Gastroesophageal sphincter (tissue), 3 donors: ENCODE data around the gene LMNTD1.

Experiments
- CTCF ChIP-seq, 4 experiments: fragments of 200-600 bp in 2 of 4; fragments of 450-650 bp in 2 of 4; sonication (generic) in 1 of 4; IDR thresholded peaks; one replicate each; pipeline ENCODE4 v1.5.1; 2017 to 2019; ENCODE audit warnings: antibody characterized with exemption in 4 of 4, mild to moderate bottlenecking in 2 of 4, moderate library complexity in 2 of 4
- EP300 ChIP-seq: sonication (generic); formaldehyde crosslinking; IDR thresholded peaks from one replicate; pipeline ENCODE4 v1.6.1; 2017; ENCODE audit warnings: antibody characterized with exemption, mild to moderate bottlenecking
- POLR2A ChIP-seq, 2 donors: fragments of 450-650 bp; IDR thresholded peaks; one replicate each; pipeline ENCODE4 v1.6.1; 2017; ENCODE audit warnings: antibody characterized with exemption in 2 of 2, mild to moderate bottlenecking in 2 of 2, moderate library complexity in 1 of 2
- POLR2AphosphoS5 ChIP-seq: sonication (generic); formaldehyde crosslinking; IDR thresholded peaks from one replicate; pipeline ENCODE4 v1.6.1; 2017; ENCODE audit warnings: antibody characterized with exemption

- TF ChIP-seq CTCF (IDR thresholded peaks at IDR 0.05) (no peak), EP300 (no peak), POLR2A (IDR thresholded peaks at IDR 0.05) (no peak), POLR2AphosphoS5 (no peak)
These were observed 6.8 kb downstream of the LMNTD1 start for GRCh38 chr12:25546318-25546717.
